GM12892 (cell line): ENCODE measurements around the gene ATP11A.

Experiments used
- POLR2A ChIP-seq: IDR thresholded peaks from 2 replicates; pipeline ENCODE4 v1.6.1; 2011; ENCODE audit warnings: low read depth, low read length, control low read depth
- POLR2AphosphoS5 ChIP-seq: IDR thresholded peaks from 2 replicates; pipeline ENCODE4 v1.6.1; 2011; ENCODE audit warnings: low read depth, low read length, control low read depth
- TAF1 ChIP-seq: IDR thresholded peaks from 2 replicates; pipeline ENCODE4 v1.6.1; 2011; ENCODE audit warnings: low read depth, mild to moderate bottlenecking, control low read depth, low read length, borderline replicate concordance

GRCh38 chr13:112775791-112776279 is 86.0 kb downstream of the ATP11A start:
- TF ChIP-seq POLR2A (no peak), POLR2AphosphoS5 (no peak), TAF1 (no peak)
